Caco-2 (cell line): ENCODE measurements around the gene LEUTX. TPM values are rescaled to one million over a fixed set of nuclear protein-coding genes. Genes with fewer than 3 reads are reported as not detected.

ENCODE experiments used
- BruUV-seq: library from RNA; stranded (reverse); fragments of 400-500 nt; replicated peaks from 2 replicates; lab custom pipeline; 2021; lab: Mats Ljungman, UMichigan
- CTCF ChIA-PET: fragments of 300-600 bp; sonication (Branson Sonifier 250); formaldehyde crosslinking; loops from one replicate; lab custom pipeline; 2022; ENCODE audit warnings: antibody characterized with exemption; lab: Charles Lee
- POLR2A ChIA-PET: fragments of 300-600 bp; sonication (Branson Sonifier 250); formaldehyde crosslinking; loops from one replicate; lab custom pipeline; 2022; ENCODE audit warnings: antibody characterized with exemption; lab: Charles Lee
- DNase-seq, 2 experiments: peaks; one replicate each; pipeline versions ENCODE4 v3.0.0 to v3.0.0-alpha.2; 2020 to 2022
- H3K27me3 ChIP-seq: replicated peaks from 2 replicates; pipeline ENCODE4 v1.6.0; 2011; ENCODE audit warnings: low read length; ENCODE audit not compliant: control insufficient read depth, insufficient read depth
- H3K36me3 ChIP-seq: 2 replicates; pipeline ENCODE4 v1.5.1; 2011; ENCODE audit warnings: low read length; ENCODE audit not compliant: control insufficient read depth, insufficient read depth
- H3K4me1 ChIP-seq: fragments of 250-450 bp; sonication (Bioruptor Pico); 2 replicates; pipeline ENCODE4 v1.5.1; 2020; ENCODE audit warnings: mild to moderate bottlenecking
- H3K4me3 ChIP-seq: 2 replicates; pipeline ENCODE4 v1.5.1; 2011; ENCODE audit warnings: low read depth, mild to moderate bottlenecking, control low read depth, low read length
- H3K9me3 ChIP-seq: fragments of 250-450 bp; sonication (Bioruptor Pico); 2 replicates; pipeline ENCODE4 v1.5.1; 2020; ENCODE audit warnings: mild to moderate bottlenecking, moderate library complexity
- H3K27ac Mint-ChIP-seq: one replicate; pipeline ENCODE4 v1.8.0; 2022; ENCODE audit warnings: mixed read lengths; ENCODE audit not compliant: unreplicated experiment
- H3K27me3 Mint-ChIP-seq: one replicate; pipeline ENCODE4 v1.8.0; 2022; ENCODE audit warnings: mixed read lengths; ENCODE audit not compliant: insufficient read depth, unreplicated experiment
- H3K36me3 Mint-ChIP-seq: one replicate; pipeline ENCODE4 v1.8.0; 2022; ENCODE audit warnings: mild to moderate bottlenecking, mixed read lengths; ENCODE audit not compliant: insufficient read depth, unreplicated experiment
- H3K4me1 Mint-ChIP-seq: one replicate; pipeline ENCODE4 v1.8.0; 2022; ENCODE audit warnings: low read depth, mixed read lengths; ENCODE audit not compliant: unreplicated experiment
- H3K4me3 Mint-ChIP-seq: one replicate; pipeline ENCODE4 v1.8.0; 2022; ENCODE audit warnings: mild to moderate bottlenecking, moderate library complexity, mixed read lengths; ENCODE audit not compliant: unreplicated experiment
- H3K9me3 Mint-ChIP-seq: one replicate; pipeline ENCODE4 v1.8.0; 2022; ENCODE audit warnings: mixed read lengths; ENCODE audit not compliant: unreplicated experiment
- CTCF ChIP-seq, 2 experiments: fragments of 200-600 bp in 1 of 2; IDR thresholded peaks; 1 replicate in 1 of 2; 2 replicates in 1 of 2; pipeline versions ENCODE4 v1.5.1 to v1.8.0; 2011 to 2022; ENCODE audit warnings: antibody characterized with exemption in 1 of 2, control low read depth in 1 of 2, inconsistent platforms in 1 of 2, low read depth in 1 of 2, low read length in 1 of 2, mild to moderate bottlenecking in 1 of 2, moderate library complexity in 1 of 2; ENCODE audit not compliant: insufficient read depth in 1 of 2, severe bottlenecking in 1 of 2, unreplicated experiment in 1 of 2
- intact Hi-C: fragments of 100-400 bp; cut with micrococcal nuclease; formaldehyde crosslinking; loops from one replicate; pipeline ENCODE4 v1.10.0; 2022; ENCODE audit not compliant: unreplicated experiment
- total RNA-seq: library from RNA; stranded (reverse); gene quantifications from 2 replicates; pipeline ENCODE4 v1.2.3, GENCODE V29; 2022

The LEUTX gene
- total RNA-seq, 1 experiment from 2014 or later: not detected

- H3K4me3 Mint-ChIP-seq: no peak overlapping the region
- no peaks in the 10 kb centered on the region for H3K4me1 ChIP-seq
- no peak overlapping the region for H3K27ac Mint-ChIP-seq
- TF ChIP-seq CTCF (IDR thresholded peaks at IDR 0.05; ENCODE audit: insufficient read depth in 1 of 2, low read depth in 1 of 2, low read length in 1 of 2, severe bottlenecking in 1 of 2, unreplicated experiment in 1 of 2): no peak
- no peak for DNase-seq
- H3K27me3 Mint-ChIP-seq: no peaks in the 10 kb centered on the region
- intact Hi-C loops: no loop called here
- peaks cover 7% of the 10 kb centered on the region for H3K36me3 ChIP-seq
- ChIA-PET POLR2A (no interaction called here), CTCF (no interaction called here)
- BruUV-seq: no TSS peak
- H3K27me3 ChIP-seq: no peaks in the 10 kb centered on the region
- no peaks in the 10 kb centered on the region for H3K4me1 Mint-ChIP-seq
- H3K9me3 Mint-ChIP-seq: no peaks in the 10 kb centered on the region
- H3K9me3 ChIP-seq: no peaks in the 10 kb centered on the region
- H3K36me3 Mint-ChIP-seq: peaks cover 53% of the 10 kb centered on the region
- H3K4me3 ChIP-seq: no peak overlapping the region
These were observed 51.8 kb downstream of the LEUTX start for GRCh38 chr19:39830406-39830805.

- no peak overlapping the region for H3K4me3 Mint-ChIP-seq
- H3K4me1 Mint-ChIP-seq: no peaks in the 10 kb centered on the region
- TF ChIP-seq CTCF (IDR thresholded peaks at IDR 0.05; ENCODE audit: insufficient read depth in 1 of 2, low read depth in 1 of 2, low read length in 1 of 2, severe bottlenecking in 1 of 2, unreplicated experiment in 1 of 2): no peak
- DNase-seq: no peak
- ChIA-PET CTCF (no interaction called here), POLR2A (no interaction called here)
- Histone ChIP-seq H3K9me3 (no peaks in the 10 kb centered on the region), H3K4me1 (no peaks in the 10 kb centered on the region), H3K4me3 (no peak overlapping the region), H3K36me3 (peaks cover 7% of the 10 kb centered on the region), H3K27me3 (no peaks in the 10 kb centered on the region)
- no TSS peak for BruUV-seq
- intact Hi-C loops: no loop called here
- H3K27me3 Mint-ChIP-seq: no peaks in the 10 kb centered on the region
- H3K36me3 Mint-ChIP-seq: peaks cover 55% of the 10 kb centered on the region
- H3K9me3 Mint-ChIP-seq: no peaks in the 10 kb centered on the region
- no peak overlapping the region for H3K27ac Mint-ChIP-seq
These were observed 52.2 kb downstream of the LEUTX start for GRCh38 chr19:39830847-39831246.

GRCh38 chr19:39831679-39832078 is 53.0 kb downstream of the LEUTX start:
- H3K36me3 ChIP-seq: peaks cover 5% of the 10 kb centered on the region
- no peaks in the 10 kb centered on the region for H3K4me1 ChIP-seq
- peaks cover 56% of the 10 kb centered on the region for H3K36me3 Mint-ChIP-seq
- no peak for TF ChIP-seq CTCF (IDR thresholded peaks at IDR 0.05; ENCODE audit: insufficient read depth in 1 of 2, low read depth in 1 of 2, low read length in 1 of 2, severe bottlenecking in 1 of 2, unreplicated experiment in 1 of 2)
- H3K9me3 Mint-ChIP-seq: no peaks in the 10 kb centered on the region
- no peaks in the 10 kb centered on the region for H3K27me3 Mint-ChIP-seq
- BruUV-seq: no TSS peak
- POLR2A ChIA-PET: no interaction called here
- no peaks in the 10 kb centered on the region for H3K4me1 Mint-ChIP-seq
- intact Hi-C loops: no loop called here
- DNase-seq: no peak
- no peak overlapping the region for H3K4me3 Mint-ChIP-seq
- no peak overlapping the region for H3K27ac Mint-ChIP-seq
- no peaks in the 10 kb centered on the region for H3K9me3 ChIP-seq
- H3K4me3 ChIP-seq: no peak overlapping the region
- CTCF ChIA-PET: no interaction called here
- no peaks in the 10 kb centered on the region for H3K27me3 ChIP-seq
